GM19035 (cell line): ENCODE measurements around the gene OGDH.
"Not testable (repeated sequence)": the region's sequence is repeated elsewhere in the genome, so short reads cannot be mapped to it uniquely, and the experiment has no call there.

Experiments
- ATAC-seq: cut with Tn5 transposase; IDR thresholded peaks from one replicate; pipeline ENCODE4 v1.9.1; 2021; ENCODE audit not compliant: unreplicated experiment

Gene OGDH

GRCh38 chr7:44703921-44704320 lies 97.5 kb downstream of the OGDH start:
- ATAC-seq = no peak

- no peak for ATAC-seq
Observed at GRCh38 chr7:44705434-44705833, 99.0 kb downstream of the OGDH start.

- no peak for ATAC-seq
Observed at GRCh38 chr7:44706788-44707557, 100.5 kb downstream of the OGDH start.

- ATAC-seq = no peak
Observed at GRCh38 chr7:44707558-44708230, 101.3 kb downstream of the OGDH start.

- ATAC-seq = no peak
Observed at GRCh38 chr7:44709011-44709915, 102.8 kb downstream of the OGDH start.

- no peak for ATAC-seq
Observed at GRCh38 chr7:44709945-44710596, 103.6 kb downstream of the OGDH start.

GRCh38 chr7:44711528-44711927 lies 105.1 kb downstream of the OGDH start:
- no peak for ATAC-seq

- no peak for ATAC-seq
Observed at GRCh38 chr7:44712012-44712411, 105.6 kb downstream of the OGDH start.

GRCh38 chr7:44713141-44713540 lies 106.7 kb downstream of the OGDH start:
- ATAC-seq = no peak

GRCh38 chr7:44713680-44714335 lies 107.4 kb downstream of the OGDH start:
- no peak for ATAC-seq

- no peak for ATAC-seq
Observed at GRCh38 chr7:44716205-44716604, 109.8 kb downstream of the OGDH start.

GRCh38 chr7:44720301-44720700 lies 113.9 kb downstream of the OGDH start:
- no peak for ATAC-seq

GRCh38 chr7:44724276-44724675 lies 117.8 kb downstream of the OGDH start:
- no peak for ATAC-seq

- not testable (repeated sequence) for ATAC-seq
Observed at GRCh38 chr7:44726250-44726649, 119.8 kb downstream of the OGDH start.

- no peak for ATAC-seq
Observed at GRCh38 chr7:44727158-44727936, 120.9 kb downstream of the OGDH start.

- ATAC-seq = no peak
Observed at GRCh38 chr7:44727937-44728262, 121.5 kb downstream of the OGDH start.

- no peak for ATAC-seq
Observed at GRCh38 chr7:44729949-44730590, 123.6 kb downstream of the OGDH start.

- ATAC-seq = not testable (repeated sequence)
Observed at GRCh38 chr7:44732971-44733370, 126.5 kb downstream of the OGDH start.

- no peak for ATAC-seq
Observed at GRCh38 chr7:44733708-44734481, 127.5 kb downstream of the OGDH start.
